Natural killer cell (primary cell): ENCODE data around the gene CCR9. TPM values are rescaled to one million over a fixed set of nuclear protein-coding genes. Genes with fewer than 3 reads are reported as not detected.
A peak's percentile ranks its signal among the peaks of the same experiment; 100 is the strongest.

Experiments used
- ATAC-seq, 3 donors: fragments of 150-1000 bp in 2 of 3; fragments of 200-7000 bp in 1 of 3; cut with Tn5 transposase; 1 replicate in 1 of 3; 2 replicates in 2 of 3; pipeline ENCODE4 v1.10.0; 2021; ENCODE audit warnings: mild to moderate bottlenecking in 2 of 3, moderate library complexity in 2 of 3
- DNase-seq, 2 donors: peaks; one replicate each; pipeline versions ENCODE4 v3.0.0 to v3.0.0-alpha.2; 2013 to 2021; ENCODE audit warnings: mixed read lengths in 1 of 2
- H3K27ac ChIP-seq: one replicate; pipeline ENCODE4 v1.5.1; 2013; ENCODE audit warnings: mild to moderate bottlenecking, low read length
- H3K27me3 ChIP-seq: one replicate; pipeline ENCODE4 v1.6.1; 2013; ENCODE audit warnings: low read length; ENCODE audit not compliant: control insufficient read depth, insufficient read depth
- H3K36me3 ChIP-seq: one replicate; pipeline ENCODE4 v1.6.1; 2013; ENCODE audit warnings: low read length; ENCODE audit not compliant: control insufficient read depth, insufficient read depth
- H3K4me1 ChIP-seq: one replicate; pipeline ENCODE4 v1.6.1; 2013; ENCODE audit warnings: low read length; ENCODE audit not compliant: control insufficient read depth, insufficient read depth
- H3K4me3 ChIP-seq: one replicate; pipeline ENCODE4 v1.5.1; 2013; ENCODE audit warnings: low read length
- H3K9me3 ChIP-seq: one replicate; pipeline ENCODE4 v1.6.1; 2013; ENCODE audit warnings: low read length; ENCODE audit not compliant: control insufficient read depth, insufficient read depth
- H3K27ac Mint-ChIP-seq, 2 donors: one replicate each; pipeline ENCODE4 v1.8.0; 2022; ENCODE audit warnings: mild to moderate bottlenecking in 2 of 2, mixed read lengths in 2 of 2, moderate library complexity in 1 of 2
- H3K27me3 Mint-ChIP-seq, 2 donors: one replicate each; pipeline ENCODE4 v1.8.0; 2022; ENCODE audit warnings: low read depth in 2 of 2, mixed read lengths in 2 of 2
- H3K36me3 Mint-ChIP-seq: one replicate; pipeline ENCODE4 v1.8.0; 2022; ENCODE audit warnings: mixed read lengths
- H3K4me1 Mint-ChIP-seq, 2 donors: one replicate each; pipeline ENCODE4 v1.8.0; 2022; ENCODE audit warnings: mixed read lengths in 2 of 2
- H3K4me3 Mint-ChIP-seq: one replicate; pipeline ENCODE4 v1.8.0; 2022; ENCODE audit warnings: mild to moderate bottlenecking, moderate library complexity, mixed read lengths
- H3K9me3 Mint-ChIP-seq, 2 donors: one replicate each; pipeline ENCODE4 v1.8.0; 2022; ENCODE audit warnings: mixed read lengths in 2 of 2
- WGBS: methylation state at CpG from one replicate; pipeline ENCODE4 v1.1.7; 2013; ENCODE audit warnings: missing lambda C conversion rate; ENCODE audit not compliant: insufficient coverage; 5-methylcytosine and 5-hydroxymethylcytosine counted together
- intact Hi-C: fragments of 100-400 bp; cut with micrococcal nuclease; formaldehyde crosslinking; loops from one replicate; pipeline ENCODE4 v1.14.2; 2022
- total RNA-seq, 4 donors: library from RNA; stranded (reverse); fragments of 120-200 nt in 1 of 4; gene quantifications; one replicate each; pipeline versions ENCODE4 v1.2.3 to v1.2.4, GENCODE V29; 2013 to 2022
- TF ChIP-seq, protein P1 (sequence below): fragments of 200-600 bp; IDR thresholded peaks from one replicate; pipeline ENCODE4 v1.8.0; 2022; ENCODE audit warnings: antibody characterized with exemption

The CCR9 gene
- total RNA-seq, 3 donors from 2014 or later (not counting 1 experiment from before 2014, with no cell fraction given), result 0.27 TPM; not detected in 2

GRCh38 chr3:45909542-45909941 is 23.2 kb downstream of the CCR9 start:
- Mint-ChIP-seq H3K27ac (peak overlapping the region in 1 of 2 donors; percentile 88), H3K4me1 (peaks cover 54 to 80% of the 10 kb centered on the region in 2 donors), H3K9me3 (no peaks in the 10 kb centered on the region), H3K27me3 (no peaks in the 10 kb centered on the region), H3K36me3 (no peaks in the 10 kb centered on the region), H3K4me3 (no peak overlapping the region)
- intact Hi-C loops, result no loop called here
- Histone ChIP-seq H3K27me3 (no peaks in the 10 kb centered on the region), H3K4me1 (peaks cover 60% of the 10 kb centered on the region), H3K4me3 (no peak overlapping the region), H3K36me3 (no peaks in the 10 kb centered on the region), H3K27ac (no peak overlapping the region), H3K9me3 (no peaks in the 10 kb centered on the region)
- TF ChIP-seq, protein P1, sequence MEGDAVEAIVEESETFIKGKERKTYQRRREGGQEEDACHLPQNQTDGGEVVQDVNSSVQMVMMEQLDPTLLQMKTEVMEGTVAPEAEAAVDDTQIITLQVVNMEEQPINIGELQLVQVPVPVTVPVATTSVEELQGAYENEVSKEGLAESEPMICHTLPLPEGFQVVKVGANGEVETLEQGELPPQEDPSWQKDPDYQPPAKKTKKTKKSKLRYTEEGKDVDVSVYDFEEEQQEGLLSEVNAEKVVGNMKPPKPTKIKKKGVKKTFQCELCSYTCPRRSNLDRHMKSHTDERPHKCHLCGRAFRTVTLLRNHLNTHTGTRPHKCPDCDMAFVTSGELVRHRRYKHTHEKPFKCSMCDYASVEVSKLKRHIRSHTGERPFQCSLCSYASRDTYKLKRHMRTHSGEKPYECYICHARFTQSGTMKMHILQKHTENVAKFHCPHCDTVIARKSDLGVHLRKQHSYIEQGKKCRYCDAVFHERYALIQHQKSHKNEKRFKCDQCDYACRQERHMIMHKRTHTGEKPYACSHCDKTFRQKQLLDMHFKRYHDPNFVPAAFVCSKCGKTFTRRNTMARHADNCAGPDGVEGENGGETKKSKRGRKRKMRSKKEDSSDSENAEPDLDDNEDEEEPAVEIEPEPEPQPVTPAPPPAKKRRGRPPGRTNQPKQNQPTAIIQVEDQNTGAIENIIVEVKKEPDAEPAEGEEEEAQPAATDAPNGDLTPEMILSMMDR, result no peak
- DNase-seq, result no peak
- 68% methylated on average over 6 of the region's 6 CpGs for WGBS
- no peak for ATAC-seq

- intact Hi-C loops, result no loop called here
- H3K36me3 ChIP-seq, result no peaks in the 10 kb centered on the region
- no peak for ATAC-seq
- H3K27me3 Mint-ChIP-seq, result no peaks in the 10 kb centered on the region
- H3K4me1 Mint-ChIP-seq, result peaks cover 60 to 85% of the 10 kb centered on the region in 2 donors
- H3K4me3 Mint-ChIP-seq, result peak overlapping the region; percentile 55
- H3K27ac ChIP-seq, result no peak overlapping the region
- H3K4me1 ChIP-seq, result peaks cover 68% of the 10 kb centered on the region
- H3K4me3 ChIP-seq, result no peak overlapping the region
- H3K9me3 Mint-ChIP-seq, result no peaks in the 10 kb centered on the region
- no peak for DNase-seq
- TF ChIP-seq, protein P1, result no peak
- H3K9me3 ChIP-seq, result no peaks in the 10 kb centered on the region
- H3K27ac Mint-ChIP-seq, result peak overlapping the region; percentile 10 to 88
- no peaks in the 10 kb centered on the region for H3K27me3 ChIP-seq
- H3K36me3 Mint-ChIP-seq, result no peaks in the 10 kb centered on the region
- 70% methylated on average over 4 of the region's 4 CpGs for WGBS
These were observed 24.5 kb downstream of the CCR9 start for GRCh38 chr3:45910892-45911291.

DNA sequence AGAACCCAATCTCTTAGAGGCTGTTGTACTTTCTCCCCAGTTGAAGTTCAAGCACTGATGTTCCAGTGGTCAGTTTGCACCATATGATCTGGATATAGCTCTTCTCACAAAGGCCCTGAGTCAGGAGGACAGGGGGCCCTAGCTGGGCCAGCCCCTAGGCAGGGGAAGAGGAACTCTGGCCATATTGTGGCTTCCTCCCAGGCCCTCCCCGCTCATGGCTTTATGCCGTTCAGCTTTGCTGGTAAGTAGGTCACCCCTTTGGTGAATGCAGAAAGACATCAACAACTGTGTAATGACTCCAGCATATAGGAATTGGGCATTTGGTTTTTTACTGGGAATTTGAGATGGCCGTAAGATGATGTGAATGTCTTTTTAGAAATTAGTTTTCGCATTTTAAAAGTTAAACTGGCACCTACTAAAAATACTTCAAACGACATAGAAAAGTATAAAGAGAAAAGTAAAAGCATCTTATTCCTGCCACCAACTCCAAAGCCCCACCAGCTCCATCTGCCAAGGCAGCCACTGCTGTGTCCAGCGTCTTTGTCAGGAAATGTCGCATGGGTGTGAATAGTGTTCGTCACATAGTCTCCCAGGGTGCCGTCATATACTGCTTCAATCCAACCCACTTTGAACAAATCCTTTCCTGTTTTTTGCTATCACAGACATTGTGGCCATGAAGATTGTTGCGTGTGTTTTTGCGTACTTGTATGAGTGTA is 25.3 kb downstream of the CCR9 start:
- Histone ChIP-seq H3K4me1 (peaks cover 72% of the 10 kb centered on the region), H3K36me3 (no peaks in the 10 kb centered on the region), H3K4me3 (no peak overlapping the region), H3K27me3 (no peaks in the 10 kb centered on the region), H3K27ac (peak overlapping the region; percentile 36), H3K9me3 (no peaks in the 10 kb centered on the region)
- TF ChIP-seq, protein P1, result no peak
- Mint-ChIP-seq H3K27ac (peak overlapping the region; percentile 10 to 88), H3K36me3 (no peaks in the 10 kb centered on the region), H3K9me3 (no peaks in the 10 kb centered on the region), H3K27me3 (no peaks in the 10 kb centered on the region), H3K4me3 (peak overlapping the region; percentile 2), H3K4me1 (peaks cover 68 to 89% of the 10 kb centered on the region in 2 donors)
- 56% methylated on average over 7 of the region's 11 CpGs for WGBS
- no peak for DNase-seq
- peak in 1 of 3 donors; percentile 11 for ATAC-seq
- intact Hi-C loops, result no loop called here

DNA sequence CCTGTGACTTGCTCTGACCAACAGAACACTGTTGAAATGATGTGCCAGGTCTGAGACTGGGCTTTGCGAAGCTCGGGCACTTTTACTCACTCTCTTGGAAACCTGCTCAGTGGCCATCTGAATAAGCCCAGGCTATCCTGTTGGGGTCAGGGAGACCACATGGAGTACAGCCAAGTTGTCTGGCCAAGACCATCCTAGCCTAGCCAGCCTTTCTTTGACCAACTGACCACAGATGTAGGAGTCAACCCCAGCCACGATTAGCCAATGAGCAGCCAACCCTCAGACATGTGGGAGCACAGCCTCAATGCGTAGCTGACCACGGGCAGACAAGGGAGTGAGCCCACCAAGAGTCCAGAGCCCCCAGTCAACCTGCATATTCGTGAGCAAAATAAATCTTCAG is 26.1 kb downstream of the CCR9 start:
- Mint-ChIP-seq H3K27me3 (no peaks in the 10 kb centered on the region), H3K4me1 (peaks cover 69 to 89% of the 10 kb centered on the region in 2 donors), H3K9me3 (no peaks in the 10 kb centered on the region), H3K36me3 (no peaks in the 10 kb centered on the region), H3K27ac (peak overlapping the region in 1 of 2 donors; percentile 88), H3K4me3 (no peak overlapping the region)
- Histone ChIP-seq H3K27me3 (no peaks in the 10 kb centered on the region), H3K4me3 (no peak overlapping the region), H3K36me3 (no peaks in the 10 kb centered on the region), H3K27ac (no peak overlapping the region), H3K9me3 (no peaks in the 10 kb centered on the region), H3K4me1 (peaks cover 72% of the 10 kb centered on the region)
- intact Hi-C loops, result no loop called here
- WGBS, result 74% methylated on average over 6 of the region's 6 CpGs
- TF ChIP-seq, protein P1, result no peak
- ATAC-seq (no peak), DNase-seq (no peak)
